AG08396 (cell line): ENCODE measurements around the gene PCDHB16.
A peak's percentile ranks its signal among the peaks of the same experiment; 100 is the strongest.
"Not testable (repeated sequence)": the region's sequence is repeated elsewhere in the genome, so short reads cannot be mapped to it uniquely, and the experiment has no call there.

Experiments used
- DNase-seq: peaks from one replicate; pipeline ENCODE4 v3.0.0; 2012; ENCODE audit warnings: low spot score, mixed read lengths

PCDHB16 gene

DNA sequence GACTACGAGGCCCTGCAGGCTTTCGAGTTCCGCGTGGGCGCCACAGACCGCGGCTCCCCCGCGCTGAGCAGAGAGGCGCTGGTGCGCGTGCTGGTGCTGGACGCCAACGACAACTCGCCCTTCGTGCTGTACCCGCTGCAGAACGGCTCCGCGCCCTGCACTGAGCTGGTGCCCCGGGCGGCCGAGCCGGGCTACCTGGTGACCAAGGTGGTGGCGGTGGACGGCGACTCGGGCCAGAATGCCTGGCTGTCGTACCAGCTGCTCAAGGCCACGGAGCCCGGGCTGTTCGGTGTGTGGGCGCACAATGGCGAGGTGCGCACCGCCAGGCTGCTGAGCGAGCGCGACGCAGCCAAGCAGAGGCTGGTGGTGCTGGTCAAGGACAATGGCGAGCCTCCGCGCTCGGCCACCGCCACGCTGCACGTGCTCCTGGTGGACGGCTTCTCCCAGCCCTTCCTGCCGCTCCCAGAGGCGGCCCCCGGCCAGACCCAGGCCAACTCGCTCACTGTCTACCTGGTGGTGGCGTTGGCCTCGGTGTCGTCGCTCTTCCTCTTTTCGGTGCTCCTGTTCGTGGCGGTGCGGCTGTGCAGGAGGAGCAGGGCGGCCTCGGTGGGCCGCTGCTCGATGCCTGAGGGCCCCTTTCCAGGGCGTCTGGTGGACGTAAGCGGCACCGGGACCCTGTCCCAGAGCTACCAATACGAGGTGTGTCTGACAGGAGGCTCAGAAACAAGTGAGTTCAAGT, 2.1 kb downstream of the PCDHB16 start:
- not testable (repeated sequence) for DNase-seq

GRCh38 chr5:141186897-141187512, 4.8 kb downstream of the PCDHB16 start, which contains the start of gene PCDHB9:
TSS of gene PCDHB9 (plus strand) at chr5:141187161. CDS start at chr5:141187319, 158 bp downstream.
- DNase-seq, result peak; percentile 68

GRCh38 chr5:141188682-141189081, 6.5 kb downstream of the PCDHB16 start:
- DNase-seq, result not testable (repeated sequence)

- not testable (repeated sequence) for DNase-seq
These were observed 6.9 kb downstream of the PCDHB16 start for GRCh38 chr5:141189131-141189530.

GRCh38 chr5:141192110-141192725, 10.0 kb downstream of the PCDHB16 start, which contains the start of gene PCDHB10:
TSS of gene PCDHB10 (plus strand) at chr5:141192353. CDS start at chr5:141192553, 200 bp downstream.
- DNase-seq, result peak; percentile 64

DNA sequence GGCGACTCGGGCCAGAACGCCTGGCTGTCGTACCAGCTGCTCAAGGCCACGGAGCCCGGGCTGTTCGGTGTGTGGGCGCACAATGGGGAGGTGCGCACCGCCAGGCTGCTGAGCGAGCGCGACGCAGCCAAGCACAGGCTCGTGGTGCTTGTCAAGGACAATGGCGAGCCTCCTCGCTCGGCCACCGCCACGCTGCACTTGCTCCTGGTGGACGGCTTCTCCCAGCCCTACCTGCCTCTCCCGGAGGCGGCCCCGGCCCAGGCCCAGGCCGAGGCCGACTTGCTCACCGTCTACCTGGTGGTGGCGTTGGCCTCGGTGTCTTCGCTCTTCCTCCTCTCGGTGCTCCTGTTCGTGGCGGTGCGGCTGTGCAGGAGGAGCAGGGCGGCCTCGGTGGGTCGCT, 12.1 kb downstream of the PCDHB16 start:
- not testable (repeated sequence) for DNase-seq

DNA sequence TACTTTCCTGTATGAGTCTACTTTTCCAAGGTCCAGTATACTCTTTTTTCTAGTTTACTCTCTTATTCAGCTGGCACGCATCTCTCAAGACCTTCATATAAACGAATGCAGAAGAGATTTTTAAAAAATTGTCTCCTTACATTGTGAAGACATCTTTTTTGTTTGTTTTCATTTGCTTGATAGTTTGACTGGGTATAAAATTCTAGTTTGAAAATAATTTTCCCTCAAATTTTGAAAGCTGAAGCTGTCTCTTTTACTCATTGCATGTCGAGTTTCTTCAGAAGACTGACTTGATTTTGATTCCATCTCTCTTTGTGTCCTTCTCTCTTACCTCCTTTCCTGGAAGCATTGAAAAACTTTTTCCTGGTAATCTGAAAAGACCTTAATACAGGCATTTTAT, 14.2 kb downstream of the PCDHB16 start:
- no peak for DNase-seq

- peak; percentile 37 for DNase-seq
These were observed 17.4 kb downstream of the PCDHB16 start, which contains the start of gene PCDHB11 for GRCh38 chr5:141199359-141200235. TSS of gene PCDHB11 (plus strand) at chr5:141199627. CDS start at chr5:141199775, 148 bp downstream.

DNA sequence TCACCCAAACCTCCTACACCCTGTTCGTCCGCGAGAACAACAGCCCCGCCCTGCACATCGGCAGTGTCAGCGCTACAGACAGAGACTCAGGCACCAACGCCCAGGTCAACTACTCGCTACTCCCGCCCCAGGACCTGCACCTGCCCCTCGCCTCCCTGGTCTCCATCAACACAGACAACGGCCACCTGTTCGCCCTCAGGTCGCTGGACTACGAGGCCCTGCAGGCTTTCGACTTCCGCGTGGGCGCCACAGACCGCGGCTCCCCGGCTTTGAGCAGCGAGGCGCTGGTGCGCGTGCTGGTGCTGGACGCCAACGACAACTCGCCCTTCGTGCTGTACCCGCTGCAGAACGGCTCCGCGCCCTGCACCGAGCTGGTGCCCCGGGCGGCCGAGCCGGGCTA, 18.9 kb downstream of the PCDHB16 start:
- not testable (repeated sequence) for DNase-seq

GRCh38 chr5:141201646-141202045, 19.5 kb downstream of the PCDHB16 start:
- not testable (repeated sequence) for DNase-seq

GRCh38 chr5:141208478-141208877, 26.3 kb downstream of the PCDHB16 start, which contains the start of gene PCDHB12:
TSS of gene PCDHB12 (plus strand) at chr5:141208719. CDS start at chr5:141208908, 189 bp downstream.
- DNase-seq, result peak; percentile 29

- DNase-seq, result not testable (repeated sequence)
These were observed 28.1 kb downstream of the PCDHB16 start for GRCh38 chr5:141210281-141210680.

GRCh38 chr5:141210849-141211248, 28.7 kb downstream of the PCDHB16 start:
- DNase-seq, result not testable (repeated sequence)

GRCh38 chr5:141213656-141214339, 31.6 kb downstream of the PCDHB16 start, which contains the start of gene PCDHB13:
TSS of gene PCDHB13 (plus strand) at chr5:141213919. CDS start at chr5:141214124, 205 bp downstream.
- not testable (repeated sequence) for DNase-seq

DNA sequence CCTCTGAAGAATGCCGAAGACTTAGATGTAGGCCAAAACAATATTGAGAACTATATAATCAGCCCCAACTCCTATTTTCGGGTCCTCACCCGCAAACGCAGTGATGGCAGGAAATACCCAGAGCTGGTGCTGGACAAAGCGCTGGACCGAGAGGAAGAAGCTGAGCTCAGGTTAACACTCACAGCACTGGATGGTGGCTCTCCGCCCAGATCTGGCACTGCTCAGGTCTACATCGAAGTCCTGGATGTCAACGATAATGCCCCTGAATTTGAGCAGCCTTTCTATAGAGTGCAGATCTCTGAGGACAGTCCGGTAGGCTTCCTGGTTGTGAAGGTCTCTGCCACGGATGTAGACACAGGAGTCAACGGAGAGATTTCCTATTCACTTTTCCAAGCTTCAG, 32.4 kb downstream of the PCDHB16 start:
- not testable (repeated sequence) for DNase-seq

DNA sequence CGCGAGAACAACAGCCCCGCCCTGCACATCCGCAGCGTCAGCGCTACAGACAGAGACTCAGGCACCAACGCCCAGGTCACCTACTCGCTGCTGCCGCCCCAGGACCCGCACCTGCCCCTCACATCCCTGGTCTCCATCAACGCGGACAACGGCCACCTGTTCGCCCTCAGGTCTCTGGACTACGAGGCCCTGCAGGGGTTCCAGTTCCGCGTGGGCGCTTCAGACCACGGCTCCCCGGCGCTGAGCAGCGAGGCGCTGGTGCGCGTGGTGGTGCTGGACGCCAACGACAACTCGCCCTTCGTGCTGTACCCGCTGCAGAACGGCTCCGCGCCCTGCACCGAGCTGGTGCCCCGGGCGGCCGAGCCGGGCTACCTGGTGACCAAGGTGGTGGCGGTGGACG, 33.3 kb downstream of the PCDHB16 start:
- not testable (repeated sequence) for DNase-seq

- DNase-seq, result not testable (repeated sequence)
These were observed 33.8 kb downstream of the PCDHB16 start for GRCh38 chr5:141216035-141216434.

- DNase-seq, result peak; percentile 50
These were observed 41.1 kb downstream of the PCDHB16 start, which contains the start of gene PCDHB14 for GRCh38 chr5:141223112-141223783. TSS of gene PCDHB14 (plus strand) at chr5:141223343. CDS start at chr5:141223506, 163 bp downstream.

DNA sequence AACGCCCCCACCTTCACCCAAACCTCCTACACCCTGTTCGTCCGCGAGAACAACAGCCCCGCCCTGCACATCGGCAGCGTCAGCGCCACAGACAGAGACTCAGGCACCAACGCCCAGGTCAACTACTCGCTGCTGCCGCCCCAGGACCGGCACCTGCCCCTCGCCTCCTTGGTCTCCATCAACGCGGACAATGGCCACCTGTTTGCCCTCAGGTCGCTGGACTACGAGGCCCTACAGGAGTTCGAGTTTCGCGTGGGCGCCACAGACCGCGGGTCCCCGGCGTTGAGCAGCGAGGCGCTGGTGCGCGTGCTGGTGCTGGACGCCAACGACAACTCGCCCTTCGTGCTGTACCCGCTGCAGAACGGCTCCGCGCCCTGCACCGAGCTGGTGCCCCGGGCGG, 42.7 kb downstream of the PCDHB16 start:
- DNase-seq, result not testable (repeated sequence)

DNA sequence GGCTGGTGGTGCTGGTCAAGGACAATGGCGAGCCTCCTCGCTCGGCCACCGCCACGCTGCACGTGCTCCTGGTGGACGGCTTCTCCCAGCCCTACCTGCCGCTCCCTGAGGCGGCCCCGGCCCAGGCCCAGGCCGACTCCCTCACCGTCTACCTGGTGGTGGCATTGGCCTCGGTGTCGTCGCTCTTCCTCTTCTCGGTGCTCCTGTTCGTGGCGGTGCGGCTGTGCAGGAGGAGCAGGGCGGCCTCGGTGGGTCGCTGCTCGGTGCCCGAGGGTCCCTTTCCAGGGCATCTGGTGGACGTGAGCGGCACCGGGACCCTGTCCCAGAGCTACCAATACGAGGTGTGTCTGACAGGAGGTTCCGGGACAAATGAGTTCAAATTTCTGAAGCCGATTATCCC, 43.2 kb downstream of the PCDHB16 start:
- DNase-seq, result not testable (repeated sequence)
